ENCODE results near the gene RPLP1. TPM values are rescaled to one million over a fixed set of nuclear protein-coding genes. Genes with fewer than 3 reads are reported as not detected.

RPLP1 gene
- total and polyA plus RNA-seq, 2 of the 8 experiments (the other 6 are each of a cell fraction or from before 2014, with no cell fraction given) = 2,089 to 4,387 TPM

- Histone ChIP-seq H3K4me1 (replicated peaks in 1 of 4; ENCODE audit: control insufficient read depth in 3 of 4, insufficient read depth in 4 of 4, low read length in 3 of 4) (peaks cover 0 to 6% (median 1%) of the 10 kb centered on the region in 4 experiments; a peak in 3 of 7 replicates), H3K4ac (replicated peaks; ENCODE audit: insufficient read length, low read depth, low read length) (no peak overlapping the region), H3K79me2 (ENCODE audit: control insufficient read depth in 1 of 2, insufficient read depth in 2 of 2, low read length in 2 of 2) (peaks cover 14 to 32% of the 10 kb centered on the region in 2 experiments), H3K4me2 (ENCODE audit: insufficient read depth in 1 of 2, low read depth in 2 of 2, low read length in 2 of 2) (no peak overlapping the region), H3K56ac (replicated peaks; ENCODE audit: insufficient read length, low read depth, low read length) (no peak overlapping the region), H3K27ac (ENCODE audit: low read depth, low read length) (no peak overlapping the region), H3K27me3 (replicated peaks in 1 of 4; ENCODE audit: control insufficient read depth in 3 of 4, extremely low read depth in 1 of 4, insufficient read depth in 3 of 4, low read length in 3 of 4) (no peaks in the 10 kb centered on the region), H3K23ac (ENCODE audit: insufficient read length) (no peak overlapping the region), H4K20me1 (replicated peaks in 1 of 2; ENCODE audit: control insufficient read depth in 1 of 2, insufficient read depth in 2 of 2, low read length in 2 of 2) (peaks cover 23 to 26% of the 10 kb centered on the region in 2 experiments), H2BK120ac (replicated peaks; ENCODE audit: low read depth, low read length) (no peak overlapping the region), H3K36me3 (ENCODE audit: control insufficient read depth in 2 of 4, insufficient read depth in 4 of 4, low read length in 3 of 4) (peaks cover 13 to 42% (median 30%) of the 10 kb centered on the region in 4 experiments), H3K9me3 (ENCODE audit: insufficient read depth in 2 of 2, low read depth in 1 of 2, low read length in 1 of 2) (no peaks in the 10 kb centered on the region), H3K79me1 (ENCODE audit: low read depth, low read length) (peaks cover 3% of the 10 kb centered on the region; the same call in 1 of the 2 replicates), H2AK5ac (ENCODE audit: low read depth, low read length) (no peak overlapping the region), H4K5ac (ENCODE audit: insufficient read length, low read depth, low read length) (no peak overlapping the region), H2BK20ac (ENCODE audit: low read length) (no peak overlapping the region), H3K18ac (ENCODE audit: extremely low read depth, low read length) (no peak overlapping the region), H2BK5ac (ENCODE audit: low read depth, low read length) (no peak overlapping the region), H4K8ac (ENCODE audit: extremely low read depth, insufficient read depth, low read length) (no peak overlapping the region), H3K14ac (ENCODE audit: insufficient read length) (no peak overlapping the region), H3K23me2 (ENCODE audit: low read depth, low read length) (0 out of 2 replicates have a peak, but pooled peaks cover 5% of the 10 kb centered on the region), H3K9ac (replicated peaks in 1 of 4; ENCODE audit: extremely low read depth in 1 of 4, low read depth in 3 of 4, low read length in 3 of 4) (no peak overlapping the region; a peak in 2 of 7 replicates), H4K91ac (replicated peaks; ENCODE audit: insufficient read length, low read length) (no peak overlapping the region), H2AFZ (ENCODE audit: low read length) (no peak overlapping the region), H2BK12ac (ENCODE audit: low read depth, low read length) (no peak overlapping the region), H2BK15ac (ENCODE audit: low read length) (no peak overlapping the region), H3K4me3 (ENCODE audit: extremely low read depth in 1 of 4, insufficient read depth in 2 of 4, low read depth in 3 of 4, low read length in 4 of 4) (no peak overlapping the region)
- FAIRE-seq (no peak), DNase-seq (ENCODE audit: low read depth in 1 of 2, low spot score in 2 of 2) (no peak)
- CTCF ChIA-PET (ENCODE audit: partially characterized antibody) = interaction anchor here (1.0 to 3.7 kb wide), 2 partner anchors 8 to 20 kb away, joined by 3 to 20 read pairs; no protein-coding TSS in a partner anchor
- 83% methylated on average over 8 of the region's 8 CpGs; no CpG with 5 or more reads in 1 of the 2 experiments for WGBS, 2 experiments (ENCODE audit: extremely low coverage in 1 of 2, insufficient coverage in 1 of 2, insufficient read length in 1 of 2, insufficient replicate concordance in 2 of 2, low coverage in 1 of 2, low lambda C conversion rate in 2 of 2, missing lambda C conversion rate in 1 of 2)
- POLR2A ChIA-PET (ENCODE audit: partially characterized antibody) = interaction anchor here (0.6 to 9.7 kb wide), 9 partner anchors 8 to 1055 kb away, joined by 3 to 207 read pairs (median 3); no protein-coding TSS in a partner anchor
- TF ChIP-seq TAF7 (optimal IDR thresholded peaks at IDR 0.05; ENCODE audit: borderline replicate concordance, low read depth, low read length) = peak; percentile 35
- peak; percentile 72 for TF ChIP-seq POLR2AphosphoS5 (IDR thresholded peaks at IDR 0.05; ENCODE audit: low read depth, low read length)
- TF ChIP-seq POLR2A (IDR thresholded peaks at IDR 0.05; ENCODE audit: control extremely low read depth in 1 of 2, low read depth in 2 of 2, low read length in 2 of 2) = peak; percentile 35 to 41; a peak in 2 of 3 replicates
- TF ChIP-seq USF2 (IDR thresholded peaks at IDR 0.05; ENCODE audit: low read length) = no peak
These were observed 5.0 kb downstream of the RPLP1 start for GRCh38 chr15:69457304-69458280.

Data from H1 (cell line).